ENCODE measurements around the gene CCDC92.
A peak's percentile ranks its signal among the peaks of the same experiment; 100 is the strongest.

The CCDC92 gene

GRCh38 chr12:123973552-123974341, 1.1 kb upstream of the CCDC92 start:
- peak; percentile 69 for DNase-seq

GRCh38 chr12:123971770-123972456, 718 bp downstream of the CCDC92 start:
- peak; percentile 74 for DNase-seq

GRCh38 chr12:123971449-123971769, 1.2 kb downstream of the CCDC92 start:
- DNase-seq: no peak

DNA sequence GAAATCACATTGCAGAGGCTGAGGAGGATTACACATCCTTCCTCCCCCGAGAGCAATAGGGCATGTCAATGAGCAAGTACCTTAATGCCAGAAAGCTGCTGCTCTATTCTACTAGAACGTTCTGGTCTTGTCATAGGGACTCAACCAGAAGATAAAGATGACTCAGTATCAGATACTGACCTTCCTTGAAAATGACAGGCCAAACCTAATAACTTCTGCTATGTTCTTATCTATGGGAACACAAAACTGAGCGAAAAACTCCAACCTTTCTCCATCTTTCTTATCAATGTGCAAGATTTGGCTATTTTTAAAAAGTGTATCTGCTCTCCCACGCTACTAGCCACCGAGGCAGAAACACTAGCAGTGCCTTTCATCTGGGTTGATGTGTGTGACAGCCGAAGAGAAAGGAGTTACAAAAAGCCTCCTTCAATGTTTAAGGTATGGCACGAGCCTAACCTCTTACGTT, 5.5 kb downstream of the CCDC92 start:
- no peak for DNase-seq

DNA sequence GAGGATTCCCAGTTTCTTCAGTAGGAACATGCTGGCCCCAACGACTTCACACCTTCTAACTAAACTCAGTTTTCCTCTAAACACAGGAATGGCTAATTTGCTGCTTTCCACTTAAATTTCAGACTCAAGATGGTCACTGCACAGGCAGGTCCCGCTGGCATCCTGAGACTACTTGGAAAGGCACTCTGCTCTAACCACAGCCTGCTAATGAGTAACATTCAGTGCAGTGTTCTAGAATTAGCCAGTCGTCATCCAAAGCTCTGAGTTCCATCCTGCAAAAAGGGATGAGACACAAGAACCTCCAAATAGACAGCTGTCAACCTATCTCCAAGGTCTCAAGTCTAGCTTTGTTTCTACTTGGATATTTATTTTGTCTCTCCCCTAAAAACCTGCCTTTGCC, 6.0 kb downstream of the CCDC92 start:
- no peak for DNase-seq

DNA sequence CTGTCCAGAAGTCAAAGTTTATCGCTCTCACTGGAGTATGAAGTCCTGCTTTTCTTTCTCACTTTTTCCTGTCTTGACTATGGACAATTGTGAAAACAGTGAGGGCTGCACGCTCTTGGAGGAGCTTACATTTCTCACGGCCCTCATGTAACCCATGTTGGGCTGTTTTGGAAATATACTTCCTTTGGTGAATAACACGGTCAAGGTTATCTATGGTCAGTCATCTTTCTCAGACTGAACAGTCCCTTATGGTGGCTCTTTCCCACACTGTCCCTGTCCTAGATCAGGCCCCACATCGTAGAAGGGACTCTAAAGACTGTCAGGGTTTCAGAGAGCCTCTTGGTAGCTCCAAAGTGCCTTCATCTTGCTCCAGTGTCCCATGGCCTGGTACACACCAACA, 7.2 kb downstream of the CCDC92 start:
- DNase-seq: no peak

GRCh38 chr12:123963821-123964220, 8.8 kb downstream of the CCDC92 start:
- no peak for DNase-seq

- DNase-seq: no peak
Measured at GRCh38 chr12:123962513-123962912, 10.1 kb downstream of the CCDC92 start.

DNA sequence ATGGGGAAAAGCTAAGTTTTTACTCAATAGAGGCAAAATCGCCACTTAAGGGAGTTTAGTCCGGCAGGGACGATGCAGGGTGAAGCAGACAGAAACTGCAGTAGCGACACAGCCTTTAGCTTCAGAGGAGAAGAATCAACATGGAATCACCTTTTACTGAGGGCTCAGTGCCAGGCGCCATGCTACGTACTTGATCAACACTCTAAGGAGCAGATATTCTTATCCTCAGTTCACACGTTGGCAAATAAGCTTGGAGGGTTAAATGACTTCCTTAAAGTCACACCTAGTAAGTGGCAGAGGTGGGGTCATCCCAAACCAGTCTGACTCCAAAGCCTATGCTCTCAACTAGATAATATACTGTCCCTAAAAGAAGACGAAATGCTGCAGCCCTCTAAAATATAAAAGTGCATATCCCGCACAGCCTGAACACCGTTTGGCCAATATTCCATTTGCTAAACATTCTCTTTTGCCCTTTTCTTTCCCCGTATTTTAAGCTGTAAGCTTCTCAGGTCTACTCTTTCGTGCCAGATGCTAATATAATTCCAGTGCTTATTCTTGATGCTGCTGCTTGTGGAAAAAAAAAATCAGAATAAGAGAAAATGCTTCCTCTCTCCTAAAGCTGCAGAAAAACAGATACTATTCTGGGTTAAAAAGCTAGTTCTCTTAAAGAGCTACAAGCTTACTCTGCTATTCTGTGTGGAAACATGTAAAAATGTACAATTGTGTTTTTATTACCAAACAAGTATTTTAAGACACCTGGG, 10.9 kb downstream of the CCDC92 start:
- DNase-seq: no peak

- DNase-seq: no peak
Measured at GRCh38 chr12:123960856-123961255, 11.8 kb downstream of the CCDC92 start.

DNA sequence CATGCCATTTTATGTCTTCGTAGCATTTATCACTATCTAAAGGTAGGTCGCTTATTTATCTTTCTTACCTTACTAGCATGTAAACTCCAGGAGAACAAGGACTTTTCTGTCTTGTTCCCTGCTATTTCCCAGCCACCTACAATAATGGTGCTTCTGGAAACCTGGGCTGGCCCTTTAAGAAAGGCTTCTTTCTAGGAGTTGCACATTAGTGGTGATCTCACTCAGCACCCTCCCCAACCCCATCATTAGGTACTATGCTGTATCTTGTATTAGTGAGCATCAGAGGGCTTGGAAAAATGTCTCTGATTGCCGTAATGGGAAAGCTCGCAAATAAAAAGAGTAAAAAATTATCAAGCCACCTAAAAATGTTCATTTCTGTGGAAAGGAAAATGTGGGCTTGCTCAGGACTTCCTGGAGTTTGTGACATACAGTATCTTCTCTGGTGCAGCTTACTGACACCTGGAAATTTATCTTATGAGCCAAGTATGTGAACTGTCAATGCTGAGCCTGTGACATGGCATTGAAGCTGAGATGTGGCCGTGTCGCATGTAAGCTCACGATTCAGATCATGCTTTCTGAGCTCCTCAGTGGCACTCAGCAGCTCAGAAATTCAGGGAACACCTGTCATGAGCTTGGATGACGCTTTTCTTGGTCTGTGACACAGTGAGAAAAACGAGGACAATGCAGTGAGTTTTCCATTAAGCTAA, 12.4 kb downstream of the CCDC92 start:
- no peak for DNase-seq

DNA sequence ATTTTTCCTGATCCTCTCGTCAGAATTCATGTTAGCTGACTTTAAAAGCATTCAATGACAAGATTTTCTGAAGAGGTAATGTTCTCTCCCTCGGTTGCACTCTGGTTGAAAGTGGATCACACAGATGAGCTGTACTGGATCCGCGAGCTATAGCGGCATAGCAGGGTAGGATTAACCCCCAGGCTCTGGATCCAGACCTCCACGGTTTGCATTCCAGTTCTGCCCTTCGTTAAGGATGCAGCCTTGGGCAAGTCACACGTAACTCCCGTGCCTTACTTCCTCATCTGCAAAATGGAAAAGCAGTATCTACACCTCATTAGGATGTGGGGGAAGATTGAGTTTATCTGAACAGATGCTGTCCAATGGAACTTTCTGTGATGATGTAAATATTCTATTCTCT, 13.8 kb downstream of the CCDC92 start:
- no peak for DNase-seq

DNA sequence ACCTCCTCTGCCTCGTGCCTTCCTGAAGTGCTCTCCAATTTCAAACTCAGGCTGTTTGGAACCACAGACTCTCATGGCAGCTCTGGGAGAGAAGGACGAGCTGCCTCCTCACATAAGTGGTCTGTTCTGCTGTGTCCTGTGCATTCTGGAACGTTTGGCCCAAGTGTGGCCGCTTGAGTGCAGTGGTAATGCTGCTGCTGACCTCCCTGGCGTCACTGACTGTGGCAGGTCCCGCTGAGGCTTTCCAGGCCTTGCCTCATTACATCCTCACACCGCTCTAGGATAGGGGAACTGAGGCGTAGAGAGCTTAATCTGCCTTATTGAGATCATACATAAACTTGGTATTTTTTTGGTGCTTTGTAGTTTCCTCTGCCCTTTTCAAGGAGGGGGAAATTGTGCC, 14.2 kb downstream of the CCDC92 start:
- DNase-seq: no peak

DNA sequence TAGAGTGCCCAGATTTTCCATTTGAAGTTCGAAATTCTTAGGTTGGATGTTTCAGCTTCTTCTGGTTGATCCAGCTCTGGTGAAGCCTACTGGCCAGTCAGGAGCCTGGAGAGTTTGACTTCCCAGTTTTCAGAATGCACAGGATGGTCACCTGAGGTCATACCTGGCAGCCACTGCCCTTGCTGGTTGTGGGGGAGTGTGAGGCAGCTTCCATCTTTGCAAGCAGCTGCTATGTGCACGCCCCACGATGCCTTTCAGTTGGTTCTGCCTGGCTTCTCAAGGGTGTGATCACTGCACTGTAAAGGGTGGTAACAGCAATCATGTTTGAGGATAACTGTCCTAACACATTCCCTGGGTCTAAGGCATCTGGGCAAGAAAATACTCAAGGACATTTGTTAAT, 15.4 kb downstream of the CCDC92 start:
- DNase-seq: no peak

DNA sequence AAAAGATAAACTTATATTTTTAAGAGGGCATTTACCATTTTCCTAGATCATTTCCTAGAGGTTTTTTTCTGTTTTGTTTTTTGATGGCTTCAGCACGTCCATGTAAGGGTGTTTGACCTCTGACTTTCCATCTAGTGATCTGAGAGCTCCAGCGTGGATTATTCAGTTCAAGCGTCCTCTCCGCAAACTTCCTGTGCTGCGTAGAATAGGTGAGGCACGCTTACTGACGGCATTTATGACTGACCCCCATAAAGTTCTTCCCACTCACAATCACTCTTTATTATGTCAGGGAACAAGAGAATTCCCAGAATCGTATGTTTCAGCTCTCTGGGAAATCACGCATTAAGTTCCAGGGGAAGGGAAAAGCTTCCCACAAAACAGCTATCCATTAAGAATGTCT, 16.4 kb downstream of the CCDC92 start:
- no peak for DNase-seq

GRCh38 chr12:123954647-123955350, 17.8 kb downstream of the CCDC92 start:
- DNase-seq: no peak

DNA sequence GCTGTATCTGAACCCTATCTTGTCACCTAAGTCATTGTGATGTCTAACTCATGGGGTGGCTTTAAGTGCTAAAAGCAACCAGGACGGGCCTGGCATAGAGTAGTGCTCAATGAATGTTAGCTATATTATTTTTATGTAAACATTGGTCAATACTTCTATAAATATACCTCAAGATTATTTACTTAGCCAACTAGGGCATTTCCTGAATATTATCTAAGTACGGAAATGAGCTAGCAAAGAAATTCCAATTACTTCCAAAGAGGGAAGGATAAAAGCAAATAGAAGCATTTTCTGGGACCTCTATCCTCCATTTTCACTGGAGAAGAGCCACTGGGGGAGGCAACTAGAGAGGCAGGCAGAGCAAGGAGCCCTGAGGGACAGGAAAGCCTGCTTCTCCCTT, 20.6 kb downstream of the CCDC92 start:
- peak; percentile 42 for DNase-seq

GRCh38 chr12:123951467-123951866, 21.2 kb downstream of the CCDC92 start:
- DNase-seq: no peak

- DNase-seq: no peak
Measured at GRCh38 chr12:123950476-123951349, 21.9 kb downstream of the CCDC92 start.

DNA sequence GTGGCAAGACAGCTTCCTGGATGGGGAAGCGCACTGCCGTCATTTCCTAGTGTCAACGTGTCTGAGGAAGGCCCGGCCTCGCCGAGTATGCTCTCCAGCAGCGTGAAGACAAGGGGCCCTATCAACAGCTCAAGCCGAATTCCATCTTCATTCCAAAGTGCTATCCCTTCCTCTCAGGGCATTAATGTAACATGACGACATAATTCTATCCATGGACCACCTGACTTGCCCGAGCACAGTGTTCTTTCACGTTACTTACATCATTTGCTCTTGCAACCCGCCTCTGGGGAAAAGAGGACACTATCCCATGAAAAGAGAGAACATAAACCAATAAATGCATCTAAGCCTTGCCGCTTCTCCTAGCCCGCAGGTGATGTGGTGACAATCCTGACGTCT, 22.9 kb downstream of the CCDC92 start:
- DNase-seq: no peak
